Testis (tissue), 3 donors: Measurements from ENCODE around the gene ZNF865. TPM values are rescaled to one million over a fixed set of nuclear protein-coding genes. Genes with fewer than 3 reads are reported as not detected.
"Not testable (repeated sequence)": the region's sequence is repeated elsewhere in the genome, so short reads cannot be mapped to it uniquely, and the experiment has no call there.

Source experiments
- DNase-seq: peaks from one replicate; pipeline ENCODE4 v3.0.0-alpha.2; 2019
- H3K27ac ChIP-seq, 2 donors: fragments of 200-600 bp; sonication (generic); one replicate each; pipeline ENCODE4 v1.5.1; 2019
- H3K27me3 ChIP-seq: fragments of 200-600 bp; sonication (generic); one replicate; pipeline ENCODE4 v1.5.1; 2019
- H3K36me3 ChIP-seq: fragments of 200-600 bp; sonication (generic); one replicate; pipeline ENCODE4 v1.5.1; 2017; ENCODE audit warnings: low read depth; ENCODE audit errors: missing control alignments
- H3K4me1 ChIP-seq: fragments of 200-600 bp; sonication (generic); one replicate; pipeline ENCODE4 v1.5.1; 2019
- H3K4me3 ChIP-seq, 2 donors: fragments of 200-600 bp; sonication (generic); one replicate each; pipeline ENCODE4 v1.5.1; 2017 to 2019
- H3K9me3 ChIP-seq: fragments of 200-600 bp; sonication (generic); one replicate; pipeline ENCODE4 v1.5.1; 2017
- CTCF ChIP-seq, 3 experiments: fragments of 450-650 bp in 2 of 3; fragments of 200-600 bp in 1 of 3; sonication (generic) in 1 of 3; IDR thresholded peaks; one replicate each; pipeline ENCODE4 v1.5.1; 2016 to 2019; ENCODE audit warnings: antibody characterized with exemption in 3 of 3, mild to moderate bottlenecking in 2 of 3, moderate library complexity in 1 of 3
- POLR2A ChIP-seq: fragments of 450-650 bp; IDR thresholded peaks from one replicate; pipeline ENCODE4 v1.6.1; 2017; ENCODE audit warnings: antibody characterized with exemption, mild to moderate bottlenecking, moderate library complexity
- WGBS, 2 donors: methylation state at CpG; one replicate each; pipeline ENCODE4 v1.1.5; 2018; 5-methylcytosine and 5-hydroxymethylcytosine counted together
- intact Hi-C: fragments of 100-400 bp; cut with DNase I; formaldehyde crosslinking; loops from one replicate; pipeline ENCODE4 v1.15.1; 2023; ENCODE audit warnings: low total_unique reads
- polyA plus RNA-seq: library from polyadenylated mRNA; stranded (reverse); fragments of 350-450 nt; fragmentation: Illumina TruSeq; extraction: RNeasy Lipid Tissue Mini Kit (QIAGEN cat#74804); gene quantifications from one replicate; pipeline ENCODE4 v1.2.3, GENCODE V29; 2014; ENCODE audit warnings: low read depth, low replicate concordance; ENCODE audit not compliant: insufficient read depth
- total RNA-seq, 2 donors: library from RNA; depleted of rRNA; stranded (reverse); fragments of >200 nt; gene quantifications; one replicate each; pipeline ENCODE4 v1.2.3, GENCODE V29; 2016

ZNF865 gene
- total and polyA plus RNA-seq, 3 donors from 2014 or later: 4.7 to 14.5 (median 12.2) TPM

GRCh38 chr19:55581145-55581822 lies 24.2 kb upstream of the ZNF865 start:
- Histone ChIP-seq H3K4me1 (peaks cover 28% of the 10 kb centered on the region), H3K4me3 (peak overlapping the region; percentile 68 to 85), H3K27me3 (no peaks in the 10 kb centered on the region), H3K27ac (peak overlapping the region; percentile 89), H3K36me3 (no peaks in the 10 kb centered on the region), H3K9me3 (no peaks in the 10 kb centered on the region)
- peak; percentile 39 for DNase-seq
- 25 to 33% methylated on average over 12 of the region's 12 CpGs for WGBS, 2 donors
- intact Hi-C loops: no loop called here
- TF ChIP-seq POLR2A: no peak

GRCh38 chr19:55581823-55582223 lies 23.6 kb upstream of the ZNF865 start:
- intact Hi-C loops: no loop called here

GRCh38 chr19:55582284-55582683 lies 23.2 kb upstream of the ZNF865 start:
- WGBS, 2 donors: 34 to 47% methylated on average over 4 of the region's 4 CpGs
- H3K36me3 ChIP-seq, DNase-seq, H3K4me3 ChIP-seq, H3K9me3 ChIP-seq, intact Hi-C loops, H3K27me3 ChIP-seq: not testable (repeated sequence)
- Histone ChIP-seq H3K27ac (peak overlapping the region; percentile 65 to 76), H3K4me1 (peaks cover 38% of the 10 kb centered on the region)

More at GRCh38 chr19:55581823-55582223, 23.6 kb upstream of the ZNF865 start:
- no peak for TF ChIP-seq POLR2A
- no peak for TF ChIP-seq CTCF (IDR thresholded peaks at IDR 0.05)
- Histone ChIP-seq H3K27me3 (no peaks in the 10 kb centered on the region), H3K36me3 (no peaks in the 10 kb centered on the region), H3K9me3 (no peaks in the 10 kb centered on the region), H3K4me3 (no peak overlapping the region), H3K4me1 (peaks cover 33% of the 10 kb centered on the region), H3K27ac (peak overlapping the region in 1 of 2 donors; percentile 65)
- 17 to 18% methylated on average over 6 of the region's 6 CpGs for WGBS, 2 donors
- no peak for DNase-seq

- H3K27ac ChIP-seq, H3K4me3 ChIP-seq, DNase-seq, H3K9me3 ChIP-seq, H3K27me3 ChIP-seq, H3K36me3 ChIP-seq, intact Hi-C loops: not testable (repeated sequence)
- H3K4me1 ChIP-seq: peaks cover 38% of the 10 kb centered on the region
- 74 to 79% methylated on average over 8 of the region's 8 CpGs for WGBS, 2 donors
These were observed 21.6 kb upstream of the ZNF865 start for GRCh38 chr19:55583897-55584296.

- Histone ChIP-seq H3K9me3 (no peaks in the 10 kb centered on the region), H3K4me3 (no peak overlapping the region), H3K27me3 (no peaks in the 10 kb centered on the region), H3K27ac (no peak overlapping the region), H3K36me3 (no peaks in the 10 kb centered on the region), H3K4me1 (peaks cover 35% of the 10 kb centered on the region)
- 69 to 72% methylated on average over 11 of the region's 11 CpGs for WGBS, 2 donors
- TF ChIP-seq CTCF (IDR thresholded peaks at IDR 0.05) (no peak), POLR2A (no peak)
- intact Hi-C loops: no loop called here
- DNase-seq: no peak
These were observed 20.6 kb upstream of the ZNF865 start for GRCh38 chr19:55584871-55585270.

- WGBS, 2 donors: 1 to 2% methylated on average over 22 to 29 of the region's 36 CpGs
- intact Hi-C loops: no loop called here
These were observed 19.6 kb upstream of the ZNF865 start for GRCh38 chr19:55585658-55586339.

More at GRCh38 chr19:55585658-55586339, 19.6 kb upstream of the ZNF865 start:
- H3K4me1 ChIP-seq: peaks cover 32% of the 10 kb centered on the region
- no peak for TF ChIP-seq POLR2A
- no peak for TF ChIP-seq CTCF (IDR thresholded peaks at IDR 0.05)
- H3K4me3 ChIP-seq: peak overlapping the region; percentile 24 to 45
- H3K9me3 ChIP-seq: no peaks in the 10 kb centered on the region
- H3K27ac ChIP-seq: peak overlapping the region; percentile 72
- no peaks in the 10 kb centered on the region for H3K36me3 ChIP-seq
- peak; percentile 88 for DNase-seq
- H3K27me3 ChIP-seq: no peaks in the 10 kb centered on the region
